BLaER1 treated with 17β-estradiol and CSF1 and Interleukin-3, amounts not matched to agents 10 nM and 100 nM (cell line): ENCODE results near the gene MAML3.

Experiments used
- H3K27ac ChIP-seq, 11 experiments: shearing (Covaris generic); formaldehyde crosslinking; 2 replicates each; pipeline ENCODE4 v1.8.1; 2022
- H3K27me3 ChIP-seq, 11 experiments: shearing (Covaris generic); formaldehyde crosslinking; 2 replicates each; pipeline ENCODE4 v1.8.1; 2022
- H3K36me3 ChIP-seq, 11 experiments: shearing (Covaris generic); formaldehyde crosslinking; 2 replicates each; pipeline ENCODE4 v1.8.1; 2022
- H3K4me1 ChIP-seq, 10 experiments: shearing (Covaris generic); formaldehyde crosslinking; 2 replicates each; pipeline ENCODE4 v1.8.1; 2022
- H3K4me2 ChIP-seq, 11 experiments: shearing (Covaris generic); formaldehyde crosslinking; 2 replicates each; pipeline ENCODE4 v1.8.1; 2022
- H3K4me3 ChIP-seq, 10 experiments: shearing (Covaris generic); formaldehyde crosslinking; 2 replicates each; pipeline ENCODE4 v1.8.1; 2022
- H3K9ac ChIP-seq, 11 experiments: shearing (Covaris generic); formaldehyde crosslinking; 2 replicates each; pipeline ENCODE4 v1.8.1; 2022
- H3K9me3 ChIP-seq, 11 experiments: shearing (Covaris generic); formaldehyde crosslinking; replicated peaks in 1 of 11; 2 replicates each; pipeline ENCODE4 v1.8.1; 2022
- H4K20me1 ChIP-seq, 11 experiments: shearing (Covaris generic); formaldehyde crosslinking; 2 replicates each; pipeline ENCODE4 v1.8.1; 2022
- Cebpa-rat ChIP-seq, 11 experiments: shearing (Covaris generic); IDR thresholded peaks; 2 replicates each; pipeline ENCODE4 v1.8.1; 2022

MAML3 gene

DNA sequence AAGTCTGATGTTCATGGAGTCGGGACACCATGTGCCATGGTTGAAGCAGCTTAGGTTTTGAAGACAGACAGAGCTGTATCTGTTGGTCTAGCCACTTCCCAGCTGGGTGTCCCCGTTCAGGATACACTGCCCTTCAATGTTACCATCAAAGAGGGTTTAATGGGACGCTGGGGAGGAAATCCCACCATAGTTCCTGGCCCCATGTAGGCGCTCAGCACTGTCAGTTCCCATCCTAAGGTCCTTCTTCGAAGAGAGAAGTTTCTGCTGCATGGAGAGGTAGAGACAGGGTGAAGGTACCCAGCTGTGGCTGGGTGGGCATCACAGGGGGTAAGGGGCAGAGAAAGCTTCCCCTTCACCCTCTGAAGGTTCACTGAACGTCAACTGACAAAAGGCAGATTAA, 484.6 kb downstream of the MAML3 start:
- H3K9me3 ChIP-seq = 0 out of 22 replicates have a peak, but pooled peaks cover 0 to 4% (median 0%) of the 10 kb centered on the region in 11 experiments
- TF ChIP-seq Cebpa-rat (IDR thresholded peaks at IDR 0.05) = no peak
- H3K4me3 ChIP-seq = no peak overlapping the region
- peaks cover 0 to 18% (median 14%) of the 10 kb centered on the region in 11 experiments; a peak in 10 of 22 replicates for H3K27me3 ChIP-seq
- no peak overlapping the region for H3K4me2 ChIP-seq
- H3K36me3 ChIP-seq = no peaks in the 10 kb centered on the region
- H3K27ac ChIP-seq = no peak overlapping the region
- no peak overlapping the region for H3K9ac ChIP-seq
- H3K4me1 ChIP-seq = peaks cover 11 to 27% (median 16%) of the 10 kb centered on the region in 10 experiments
- no peaks in the 10 kb centered on the region for H4K20me1 ChIP-seq

DNA sequence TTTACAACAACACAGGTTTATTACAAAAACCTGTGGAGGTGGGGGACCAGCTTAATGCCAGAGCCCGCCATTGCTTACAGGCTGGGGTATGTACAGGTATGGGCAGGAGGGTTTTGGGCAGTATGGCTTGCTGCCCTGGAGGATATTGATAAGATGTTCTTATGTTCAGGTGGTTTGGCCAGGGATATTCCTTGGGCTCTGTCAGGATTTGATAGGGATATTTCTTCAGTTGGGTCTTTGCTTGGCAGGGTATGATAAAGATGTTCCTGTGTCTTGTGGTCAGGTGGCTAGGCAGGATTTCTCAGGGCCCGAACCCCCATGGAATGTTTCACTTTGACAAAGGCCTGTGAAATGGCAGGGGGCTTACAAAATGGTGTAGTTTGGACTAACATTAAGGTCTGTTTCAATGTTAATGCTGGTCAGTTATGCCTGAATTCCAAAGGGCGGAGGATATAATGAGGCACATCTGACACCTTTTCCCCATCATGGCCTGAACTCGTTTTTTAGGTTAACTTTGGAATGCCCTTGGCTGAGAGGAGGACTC, 485.3 kb downstream of the MAML3 start:
- no peak overlapping the region for H3K4me3 ChIP-seq
- peaks cover 11 to 21% (median 15%) of the 10 kb centered on the region in 10 experiments for H3K4me1 ChIP-seq
- 0 out of 22 replicates have a peak, but pooled peaks cover 0 to 4% (median 0%) of the 10 kb centered on the region in 11 experiments for H3K9me3 ChIP-seq
- H3K9ac ChIP-seq = no peak overlapping the region
- no peaks in the 10 kb centered on the region for H3K36me3 ChIP-seq
- no peaks in the 10 kb centered on the region for H4K20me1 ChIP-seq
- TF ChIP-seq Cebpa-rat (IDR thresholded peaks at IDR 0.05) = no peak
- H3K27me3 ChIP-seq = peaks cover 0 to 18% (median 14%) of the 10 kb centered on the region in 11 experiments; a peak in 10 of 22 replicates
- no peak overlapping the region for H3K4me2 ChIP-seq
- H3K27ac ChIP-seq = no peak overlapping the region

DNA sequence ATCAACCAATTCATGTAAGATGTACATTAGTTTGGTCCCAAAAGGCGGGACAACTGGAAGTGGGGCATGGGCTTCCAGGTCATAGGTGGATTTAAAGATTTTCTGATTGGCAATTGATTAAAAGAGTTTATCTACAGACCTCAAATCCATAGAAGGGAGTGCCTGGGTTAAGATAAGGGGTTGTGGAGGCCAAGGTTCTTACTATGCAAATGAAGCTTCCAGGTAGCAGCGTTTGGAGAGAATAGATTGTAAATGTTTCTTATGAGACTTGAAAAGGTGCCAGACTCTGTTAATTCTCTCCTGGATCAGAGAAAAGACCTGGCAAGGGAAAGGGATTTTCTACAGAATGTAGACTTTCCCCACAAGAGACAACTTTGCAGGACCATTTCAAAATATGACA, 485.9 kb downstream of the MAML3 start:
- no peak for TF ChIP-seq Cebpa-rat (IDR thresholded peaks at IDR 0.05)
- H3K9ac ChIP-seq = no peak overlapping the region
- H3K4me3 ChIP-seq = no peak overlapping the region
- H3K4me1 ChIP-seq = peaks cover 11 to 20% (median 15%) of the 10 kb centered on the region in 10 experiments
- no peaks in the 10 kb centered on the region for H4K20me1 ChIP-seq
- H3K9me3 ChIP-seq = 0 out of 22 replicates have a peak, but pooled peaks cover 0 to 4% (median 0%) of the 10 kb centered on the region in 11 experiments
- H3K27me3 ChIP-seq = peaks cover 0 to 18% (median 14%) of the 10 kb centered on the region in 11 experiments; a peak in 10 of 22 replicates
- no peak overlapping the region for H3K4me2 ChIP-seq
- H3K36me3 ChIP-seq = no peaks in the 10 kb centered on the region
- H3K27ac ChIP-seq = no peak overlapping the region
